Measurements from ENCODE around the gene ZNF189.
"Not testable (repeated sequence)": the region's sequence is repeated elsewhere in the genome, so short reads cannot be mapped to it uniquely, and the experiment has no call there.

ZNF189 gene

DNA sequence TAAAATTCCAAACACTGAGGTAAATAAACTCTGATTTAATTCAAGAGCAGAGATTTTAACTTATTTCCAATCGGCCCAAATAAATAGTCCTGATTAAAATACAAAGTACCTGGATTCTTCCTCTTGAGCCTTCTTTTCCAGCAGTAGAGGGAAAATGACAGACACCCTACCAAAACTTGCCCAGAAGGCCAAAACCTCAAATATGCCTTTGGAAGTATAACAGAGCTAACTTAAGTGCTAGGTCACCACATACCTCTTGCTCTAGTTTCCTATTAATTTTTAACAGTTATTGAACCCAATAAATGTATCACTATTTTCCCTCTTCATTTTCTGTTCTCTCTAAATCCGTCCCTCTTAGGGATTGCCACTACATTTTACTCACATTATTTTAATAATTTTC lies 15.3 kb upstream of the ZNF189 start:
- Histone ChIP-seq H3K79me2 (ENCODE audit: insufficient read depth, low read length) (no peaks in the 10 kb centered on the region), H3K9me2 (replicated peaks; ENCODE audit: low read depth, low read length) (no peaks in the 10 kb centered on the region), H3F3A (ENCODE audit: low read depth) (peaks cover 5% of the 10 kb centered on the region; the same call in 1 of the 2 replicates), H3K4me1 (ENCODE audit: insufficient read depth, low read length, poor library complexity, severe bottlenecking) (no peaks in the 10 kb centered on the region), H3K27me3 (ENCODE audit: insufficient read depth, low read length, poor library complexity, severe bottlenecking) (no peaks in the 10 kb centered on the region), H2AFZ (ENCODE audit: low read length) (no peak overlapping the region), H3K9me3 (ENCODE audit: insufficient read depth, low read depth, low read length) (no peaks in the 10 kb centered on the region), H3K4me3 (ENCODE audit: low read length, poor library complexity, severe bottlenecking) (no peak overlapping the region), H3K36me3 (ENCODE audit: insufficient read depth, low read length) (peaks cover 5% of the 10 kb centered on the region; the same call in 1 of the 2 replicates), H3K4me2 (ENCODE audit: low read depth, low read length, poor library complexity, severe bottlenecking) (no peak overlapping the region), H3K9ac (ENCODE audit: low read depth, low read length, poor library complexity, severe bottlenecking) (no peak overlapping the region), H4K20me1 (ENCODE audit: insufficient read depth, low read length, poor library complexity, severe bottlenecking) (no peaks in the 10 kb centered on the region)
- TF ChIP-seq, protein P1, sequence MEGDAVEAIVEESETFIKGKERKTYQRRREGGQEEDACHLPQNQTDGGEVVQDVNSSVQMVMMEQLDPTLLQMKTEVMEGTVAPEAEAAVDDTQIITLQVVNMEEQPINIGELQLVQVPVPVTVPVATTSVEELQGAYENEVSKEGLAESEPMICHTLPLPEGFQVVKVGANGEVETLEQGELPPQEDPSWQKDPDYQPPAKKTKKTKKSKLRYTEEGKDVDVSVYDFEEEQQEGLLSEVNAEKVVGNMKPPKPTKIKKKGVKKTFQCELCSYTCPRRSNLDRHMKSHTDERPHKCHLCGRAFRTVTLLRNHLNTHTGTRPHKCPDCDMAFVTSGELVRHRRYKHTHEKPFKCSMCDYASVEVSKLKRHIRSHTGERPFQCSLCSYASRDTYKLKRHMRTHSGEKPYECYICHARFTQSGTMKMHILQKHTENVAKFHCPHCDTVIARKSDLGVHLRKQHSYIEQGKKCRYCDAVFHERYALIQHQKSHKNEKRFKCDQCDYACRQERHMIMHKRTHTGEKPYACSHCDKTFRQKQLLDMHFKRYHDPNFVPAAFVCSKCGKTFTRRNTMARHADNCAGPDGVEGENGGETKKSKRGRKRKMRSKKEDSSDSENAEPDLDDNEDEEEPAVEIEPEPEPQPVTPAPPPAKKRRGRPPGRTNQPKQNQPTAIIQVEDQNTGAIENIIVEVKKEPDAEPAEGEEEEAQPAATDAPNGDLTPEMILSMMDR (conservative IDR thresholded peaks at IDR 0.05; ENCODE audit: low read length) = no peak
- TF ChIP-seq EZH2phosphoT487 (IDR thresholded peaks at IDR 0.05; ENCODE audit: borderline replicate concordance) = no peak

DNA sequence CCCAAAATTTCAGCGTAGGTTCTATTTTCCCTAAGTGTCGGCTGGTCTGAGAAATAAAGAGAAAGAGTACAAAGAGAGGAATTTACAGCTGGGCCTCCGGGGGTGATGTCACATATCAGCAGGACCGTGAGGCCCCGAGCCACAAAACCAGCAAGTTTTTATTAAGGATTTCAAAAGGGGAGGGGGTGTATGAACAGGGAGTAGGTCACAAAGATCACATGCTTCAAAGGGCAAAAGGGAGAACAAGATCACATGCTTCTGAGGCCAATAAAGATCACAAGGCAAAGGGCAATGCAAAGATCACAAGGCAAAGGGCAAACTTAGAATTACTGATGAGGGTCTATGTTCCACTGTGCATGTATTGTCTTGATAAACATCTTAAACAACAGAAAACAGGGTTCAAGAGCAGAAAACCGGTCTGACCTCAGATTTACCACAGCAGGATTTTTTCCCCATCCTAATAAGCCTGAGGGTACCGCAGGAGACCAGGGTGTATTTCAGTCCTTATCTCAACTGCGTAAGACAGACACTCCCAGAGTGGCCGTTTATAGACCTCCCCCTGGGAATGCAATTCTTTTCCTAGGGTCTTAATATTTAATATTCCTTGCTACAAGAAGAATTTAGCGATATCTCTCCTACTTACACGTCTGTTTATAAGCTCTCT lies 13.6 kb upstream of the ZNF189 start, which contains the start of gene BAAT:
TSS of gene BAAT (minus strand) at position 134 of the 664 bp plus-strand sequence. CDS start 13,602 bp downstream, outside the sequence.
- not testable (repeated sequence) for H3K9me3 ChIP-seq (ENCODE audit: insufficient read depth, low read depth, low read length); H3F3A ChIP-seq (ENCODE audit: low read depth); H3K79me2 ChIP-seq (ENCODE audit: insufficient read depth, low read length); H3K4me3 ChIP-seq (ENCODE audit: low read length, poor library complexity, severe bottlenecking); H2AFZ ChIP-seq (ENCODE audit: low read length); H3K9ac ChIP-seq (ENCODE audit: low read depth, low read length, poor library complexity, severe bottlenecking); H4K20me1 ChIP-seq (ENCODE audit: insufficient read depth, low read length, poor library complexity, severe bottlenecking); H3K27me3 ChIP-seq (ENCODE audit: insufficient read depth, low read length, poor library complexity, severe bottlenecking); H3K9me2 ChIP-seq (replicated peaks; ENCODE audit: low read depth, low read length); H3K4me1 ChIP-seq (ENCODE audit: insufficient read depth, low read length, poor library complexity, severe bottlenecking); H3K4me2 ChIP-seq (ENCODE audit: low read depth, low read length, poor library complexity, severe bottlenecking)
- peaks cover 19% of the 10 kb centered on the region for H3K36me3 ChIP-seq (ENCODE audit: insufficient read depth, low read length)

DNA sequence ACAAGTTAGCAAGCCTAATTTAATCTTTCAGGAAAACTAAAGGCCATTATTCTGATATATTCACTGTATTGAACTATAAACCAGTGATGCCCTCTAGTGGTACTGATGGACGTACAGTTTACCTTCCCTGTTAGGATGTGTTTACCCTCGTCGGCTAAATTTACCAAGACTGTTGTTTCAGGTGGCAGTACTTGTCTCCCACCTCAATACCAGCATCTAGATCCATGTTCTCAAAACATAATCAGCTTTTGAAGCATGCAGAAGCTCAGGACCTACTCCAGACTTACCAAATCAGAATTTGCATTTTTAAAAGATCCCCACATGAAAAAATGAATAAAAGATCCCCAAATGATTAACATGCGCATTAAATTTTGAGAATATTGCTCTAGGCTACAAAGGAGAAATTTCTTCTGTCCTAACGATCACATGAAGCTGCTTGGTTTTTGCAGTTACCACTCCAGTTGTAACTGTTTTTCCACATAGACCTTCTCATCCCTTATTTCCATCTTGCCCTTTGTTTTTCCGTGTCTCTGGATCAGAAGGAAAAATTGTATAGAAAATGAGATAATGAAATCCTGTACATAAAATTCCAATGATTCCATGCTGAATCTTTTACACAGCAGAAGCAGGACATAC lies 10.7 kb upstream of the ZNF189 start:
- peaks cover 27% of the 10 kb centered on the region for H3K36me3 ChIP-seq (ENCODE audit: insufficient read depth, low read length)
- no peak overlapping the region for H3K9ac ChIP-seq (ENCODE audit: low read depth, low read length, poor library complexity, severe bottlenecking)
- H3F3A ChIP-seq (ENCODE audit: low read depth) = peaks cover 5% of the 10 kb centered on the region; the same call in 1 of the 2 replicates
- peaks cover 21% of the 10 kb centered on the region for H3K79me2 ChIP-seq (ENCODE audit: insufficient read depth, low read length)
- H3K9me2 ChIP-seq (replicated peaks; ENCODE audit: low read depth, low read length) = no peaks in the 10 kb centered on the region
- peaks cover 5% of the 10 kb centered on the region for H3K4me1 ChIP-seq (ENCODE audit: insufficient read depth, low read length, poor library complexity, severe bottlenecking)
- TF ChIP-seq EZH2phosphoT487 (IDR thresholded peaks at IDR 0.05; ENCODE audit: borderline replicate concordance) = no peak
- TF ChIP-seq, protein P1 (conservative IDR thresholded peaks at IDR 0.05; ENCODE audit: low read length) = peak; percentile 74
- peaks cover 7% of the 10 kb centered on the region for H4K20me1 ChIP-seq (ENCODE audit: insufficient read depth, low read length, poor library complexity, severe bottlenecking)
- no peak overlapping the region for H2AFZ ChIP-seq (ENCODE audit: low read length)
- no peak overlapping the region for H3K4me2 ChIP-seq (ENCODE audit: low read depth, low read length, poor library complexity, severe bottlenecking)
- H3K27me3 ChIP-seq (ENCODE audit: insufficient read depth, low read length, poor library complexity, severe bottlenecking) = no peaks in the 10 kb centered on the region
- H3K9me3 ChIP-seq (ENCODE audit: insufficient read depth, low read depth, low read length) = no peaks in the 10 kb centered on the region
- no peak overlapping the region for H3K4me3 ChIP-seq (ENCODE audit: low read length, poor library complexity, severe bottlenecking)

All from Loucy (cell line).